Pancreas (tissue), 10 donors: ENCODE data around the gene WFIKKN1. TPM values are rescaled to one million over a fixed set of nuclear protein-coding genes. Genes with fewer than 3 reads are reported as not detected.

Experiments used
- ATAC-seq, 4 donors: fragments of 200-7000 bp; cut with Tn5 transposase; one replicate each; pipeline versions ENCODE4 v1.8.0 to v1.9.1; 2020; ENCODE audit warnings: mild to moderate bottlenecking in 4 of 4, moderate library complexity in 4 of 4
- DNase-seq, 6 donors: peaks; one replicate each; pipeline ENCODE4 v3.0.0-alpha.2; 2020
- FAIRE-seq: peaks from 2 replicates; lab custom pipeline; 2012; peaks lifted over from hg19 to GRCh38; lab: Jason Lieb, UNC
- H3K27ac ChIP-seq, 4 donors: fragments of 200-600 bp; sonication (generic); 1 replicate in 3 of 4; 2 replicates in 1 of 4; pipeline versions ENCODE4 v1.5.0 to v1.8.0; 2020
- H3K27me3 ChIP-seq, 4 donors: fragments of 200-600 bp; one replicate each; pipeline ENCODE4 v1.8.0; 2021
- H3K36me3 ChIP-seq, 3 donors: fragments of 200-600 bp; sonication (generic) in 1 of 3; one replicate each; pipeline versions ENCODE4 v1.5.0 to v1.8.0; 2020 to 2021
- H3K4me1 ChIP-seq, 3 donors: fragments of 200-600 bp; one replicate each; pipeline ENCODE4 v1.8.0; 2021
- H3K4me3 ChIP-seq, 4 donors: fragments of 200-600 bp; sonication (generic) in 2 of 4; one replicate each; pipeline versions ENCODE4 v1.5.0 to v1.8.0; 2020 to 2021
- H3K9me3 ChIP-seq, 4 donors: fragments of 200-600 bp; one replicate each; pipeline ENCODE4 v1.8.0; 2021
- WGBS, 2 donors: extraction: QIAGEN DNeasy Blood & Tissue Kit; methylation state at CpG; one replicate each; pipeline ENCODE4 v1.1.7; 2013; 5-methylcytosine and 5-hydroxymethylcytosine counted together
- intact Hi-C, 3 donors: fragments of 100-400 bp; cut with DNase I; formaldehyde crosslinking; loops; one replicate each; pipeline versions ENCODE4 v1.11.1 to v1.14.2; 2022
- polyA plus RNA-seq, 2 donors: library from polyadenylated mRNA; stranded (reverse); fragments of 200-250 nt; gene quantifications; one replicate each; pipeline ENCODE4 v1.2.3, GENCODE V29; 2013
- total RNA-seq, 6 donors: library from RNA; stranded (reverse); fragmentation: NEBNext Ultra II Directional in 4 of 6; extraction: Animal tissue kit (Norgen Biotek cat#: 25700) in 4 of 6; gene quantifications; one replicate each; pipeline versions ENCODE4 v1.2.1 to v1.2.4, GENCODE V29; 2021 to 2023
- TF ChIP-seq, protein P1 (sequence below), 4 donors: fragments of 200-600 bp; sonication (generic) in 3 of 4; IDR thresholded peaks; one replicate each; pipeline versions ENCODE4 v1.5.0 to v1.8.0; 2021; ENCODE audit warnings: antibody characterized with exemption in 4 of 4
- donor health status: healthy with polysubstance abuse.
- donor health status: DM: no; HTN: no; CAD: no; lungs with moderate emphysema.
- donor health status: DM: no; HTN: no; CAD: no.
- donor health status: control.
- donor health status: control.
- donor health status: Bipolar disorder and iron deficiency.
- donor health status: DM: yes; HTN: yes; CAD: no.
- donor health status: DM: no; HTN: no; CAD: no.
- donor health status: DM: no; HTN: no; CAD: no.
- donor health status: DM: yes; HTN: yes; CAD: no.

Gene WFIKKN1
- total and polyA plus RNA-seq, 8 donors: 0.75 to 13.8 (median 1.7) TPM

DNA sequence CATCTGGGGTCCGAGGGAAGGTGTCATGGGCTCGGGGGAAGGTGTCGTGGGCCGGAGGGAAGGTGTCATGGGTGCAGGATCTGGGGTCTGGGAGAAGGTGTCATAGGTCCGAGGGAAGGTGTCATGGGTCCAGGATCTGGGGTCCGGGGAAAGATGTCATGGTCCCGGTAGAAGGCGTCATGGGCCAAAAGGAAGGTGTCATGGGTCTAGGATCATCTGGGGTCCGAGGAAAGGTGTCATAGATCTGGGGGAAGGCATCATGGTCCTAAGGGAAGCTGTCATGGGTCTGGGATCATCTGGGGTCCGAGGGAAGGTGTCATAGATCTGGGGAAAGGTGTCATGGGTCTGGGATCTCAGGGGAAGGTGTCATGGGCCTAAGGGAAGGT, 40.0 kb upstream of the WFIKKN1 start:
- H3K4me1 ChIP-seq: peaks cover 47 to 60% (median 56%) of the 10 kb centered on the region in 3 donors

DNA sequence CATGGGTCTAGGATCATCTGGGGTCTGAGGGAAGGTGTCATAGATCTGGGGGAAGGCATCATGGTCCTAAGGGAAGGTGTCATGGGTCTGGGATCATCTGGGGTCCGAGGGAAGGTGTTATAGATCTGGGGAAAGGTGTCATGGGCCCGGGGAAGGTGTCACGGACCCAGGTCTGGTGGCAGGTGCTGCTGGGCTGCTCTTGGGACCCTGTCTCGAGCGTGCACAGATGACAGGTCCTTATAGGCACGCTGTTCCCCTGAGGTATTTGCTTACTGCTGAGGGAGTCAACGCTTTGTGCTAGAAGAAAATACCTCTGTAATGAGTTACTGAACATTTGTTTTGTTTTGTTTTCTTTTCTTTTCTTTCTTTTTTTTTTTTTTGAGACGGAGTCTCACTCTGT, 39.6 kb upstream of the WFIKKN1 start:
- ATAC-seq (no peak), DNase-seq (peak in 4 of 6 donors; percentile 15 to 55 (median 24)), FAIRE-seq (no peak)
- H3K27ac ChIP-seq: peak overlapping the region in 3 of 4 donors; percentile 97 to 98 (median 97)
- H3K4me3 ChIP-seq: peak overlapping the region in 3 of 4 donors; percentile 43 to 65 (median 65)
- 31 to 50% methylated on average over 8 of the region's 8 CpGs for WGBS, 2 donors
- H3K9me3 ChIP-seq: no peaks in the 10 kb centered on the region
- intact Hi-C loops: no loop called here
- TF ChIP-seq, protein P1, sequence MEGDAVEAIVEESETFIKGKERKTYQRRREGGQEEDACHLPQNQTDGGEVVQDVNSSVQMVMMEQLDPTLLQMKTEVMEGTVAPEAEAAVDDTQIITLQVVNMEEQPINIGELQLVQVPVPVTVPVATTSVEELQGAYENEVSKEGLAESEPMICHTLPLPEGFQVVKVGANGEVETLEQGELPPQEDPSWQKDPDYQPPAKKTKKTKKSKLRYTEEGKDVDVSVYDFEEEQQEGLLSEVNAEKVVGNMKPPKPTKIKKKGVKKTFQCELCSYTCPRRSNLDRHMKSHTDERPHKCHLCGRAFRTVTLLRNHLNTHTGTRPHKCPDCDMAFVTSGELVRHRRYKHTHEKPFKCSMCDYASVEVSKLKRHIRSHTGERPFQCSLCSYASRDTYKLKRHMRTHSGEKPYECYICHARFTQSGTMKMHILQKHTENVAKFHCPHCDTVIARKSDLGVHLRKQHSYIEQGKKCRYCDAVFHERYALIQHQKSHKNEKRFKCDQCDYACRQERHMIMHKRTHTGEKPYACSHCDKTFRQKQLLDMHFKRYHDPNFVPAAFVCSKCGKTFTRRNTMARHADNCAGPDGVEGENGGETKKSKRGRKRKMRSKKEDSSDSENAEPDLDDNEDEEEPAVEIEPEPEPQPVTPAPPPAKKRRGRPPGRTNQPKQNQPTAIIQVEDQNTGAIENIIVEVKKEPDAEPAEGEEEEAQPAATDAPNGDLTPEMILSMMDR (IDR thresholded peaks at IDR 0.05): no peak
- H3K27me3 ChIP-seq: no peaks in the 10 kb centered on the region
- H3K4me1 ChIP-seq: peaks cover 51 to 65% (median 60%) of the 10 kb centered on the region in 3 donors
- no peaks in the 10 kb centered on the region for H3K36me3 ChIP-seq

More for the DNA sequence above, 40.0 kb upstream of the WFIKKN1 start:
- ATAC-seq: no peak
- TF ChIP-seq, protein P1 (IDR thresholded peaks at IDR 0.05): no peak
- Histone ChIP-seq H3K36me3 (no peaks in the 10 kb centered on the region), H3K27me3 (no peaks in the 10 kb centered on the region), H3K27ac (peak overlapping the region; percentile 72 to 98 (median 97)), H3K9me3 (no peaks in the 10 kb centered on the region), H3K4me3 (peak overlapping the region; percentile 43 to 69 (median 65))
- WGBS, 2 donors: 20 to 24% methylated on average over 10 of the region's 10 CpGs
- no peak for FAIRE-seq
- intact Hi-C loops: no loop called here
- DNase-seq: no peak

DNA sequence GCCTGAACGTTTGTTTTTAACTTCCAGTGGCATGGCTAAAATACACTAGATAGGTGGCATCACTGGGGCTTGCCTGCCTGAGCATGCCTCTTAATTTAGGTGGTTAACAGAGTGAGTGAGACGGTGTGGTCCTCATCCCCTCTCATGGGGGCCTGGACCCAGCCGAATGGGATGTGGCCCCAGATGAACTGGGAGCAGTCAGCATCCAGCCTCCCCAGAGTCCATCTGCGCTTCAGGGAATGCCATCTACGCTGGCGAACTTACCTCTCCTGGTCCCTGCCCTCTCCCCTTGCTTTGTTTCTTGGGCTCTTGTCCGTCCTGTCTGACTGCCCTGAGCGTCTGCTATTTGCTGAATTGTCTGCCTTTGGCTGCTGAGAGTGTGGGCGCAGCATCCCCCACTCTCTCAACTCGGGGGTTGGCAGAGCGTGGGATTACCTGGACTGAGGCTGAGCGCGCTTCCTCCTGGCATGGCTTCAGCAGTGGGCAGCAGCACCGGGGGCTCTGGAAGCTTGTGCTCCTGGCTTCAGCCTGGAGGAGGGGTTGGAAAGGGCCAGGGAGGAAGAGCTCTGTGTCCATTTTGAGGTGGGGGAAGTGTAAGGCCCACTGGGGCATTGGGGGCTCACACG, 38.8 kb upstream of the WFIKKN1 start:
- TF ChIP-seq, protein P1 (IDR thresholded peaks at IDR 0.05): no peak
- Histone ChIP-seq H3K4me3 (peak overlapping the region in 3 of 4 donors; percentile 7 to 65 (median 65)), H3K27ac (peak overlapping the region; percentile 86 to 98 (median 97)), H3K36me3 (no peaks in the 10 kb centered on the region), H3K4me1 (peaks cover 58 to 65% (median 60%) of the 10 kb centered on the region in 3 donors), H3K9me3 (no peaks in the 10 kb centered on the region), H3K27me3 (no peaks in the 10 kb centered on the region)
- peak in 3 of 6 donors; percentile 23 to 58 (median 43) for DNase-seq
- 59 to 72% methylated on average over 15 of the region's 15 CpGs for WGBS, 2 donors
- intact Hi-C loops: no loop called here
- no peak for ATAC-seq
- no peak for FAIRE-seq

DNA sequence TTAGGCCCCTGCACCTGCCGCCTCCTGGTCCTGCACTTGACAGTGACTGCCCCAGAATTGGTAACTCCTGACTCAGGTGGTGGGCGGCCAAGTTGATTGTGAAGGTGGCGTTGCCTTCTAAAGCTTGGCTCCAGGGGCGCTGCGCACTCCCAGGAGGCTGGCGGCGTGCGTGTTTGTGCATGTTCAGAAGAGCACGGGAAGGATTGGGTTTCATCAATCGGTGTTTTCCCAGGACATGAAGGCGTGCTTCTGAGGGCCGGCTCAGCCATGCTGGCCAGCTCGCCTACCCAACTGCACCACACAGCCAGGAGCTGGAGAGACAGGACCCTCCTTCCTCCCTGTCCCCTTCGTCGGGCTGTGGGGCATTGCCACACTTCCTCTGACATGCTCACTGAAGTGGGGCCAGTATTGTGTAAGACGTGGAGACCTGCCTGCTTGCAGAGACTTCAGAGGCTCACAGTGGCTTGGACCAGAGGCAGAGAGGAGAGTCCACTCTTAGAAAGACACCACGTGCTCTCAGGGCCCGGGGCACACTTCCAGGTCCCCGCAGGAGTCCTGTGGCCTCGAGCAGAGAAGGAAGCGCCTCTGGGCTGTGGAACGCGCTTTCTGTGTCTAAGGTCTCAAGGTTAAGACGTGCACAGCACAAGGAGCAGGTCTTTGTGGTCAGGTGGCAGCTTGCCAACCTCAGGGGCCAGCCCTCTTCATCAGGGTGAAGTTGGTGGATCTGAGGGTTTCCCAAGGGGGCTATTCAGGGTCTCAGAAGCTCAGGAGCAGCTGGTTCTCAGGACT, 38.1 kb upstream of the WFIKKN1 start:
- Histone ChIP-seq H3K4me3 (peak overlapping the region in 3 of 4 donors; percentile 7 to 65 (median 65)), H3K27ac (peak overlapping the region; percentile 86 to 98 (median 97)), H3K9me3 (no peaks in the 10 kb centered on the region), H3K4me1 (peaks cover 53 to 58% (median 55%) of the 10 kb centered on the region in 3 donors), H3K27me3 (no peaks in the 10 kb centered on the region), H3K36me3 (no peaks in the 10 kb centered on the region)
- 49 to 61% methylated on average over 24 of the region's 24 CpGs for WGBS, 2 donors
- TF ChIP-seq, protein P1 (IDR thresholded peaks at IDR 0.05): no peak
- DNase-seq (peak; percentile 69 to 89 (median 77)), ATAC-seq (peak in 2 of 4 donors; percentile 0 to 5), FAIRE-seq (no peak)
- intact Hi-C loops: no loop called here
